ENCODE results near the gene MTMR11.

GRCh38 chr1:149888999-149889289, 47.7 kb downstream of the MTMR11 start:
- TF ChIP-seq POLR2A (IDR thresholded peaks at IDR 0.05; ENCODE audit: low read depth, low read length) (no peak), TAF1 (IDR thresholded peaks at IDR 0.05; ENCODE audit: borderline replicate concordance, low read depth, low read length) (no peak)

Measured in GM12892 (cell line).